GM21360 (cell line): Measurements from ENCODE around the gene PICALM.

Experiments used
- ATAC-seq: cut with Tn5 transposase; IDR thresholded peaks from one replicate; pipeline ENCODE4 v1.9.1; 2021; ENCODE audit warnings: mild to moderate bottlenecking, moderate library complexity; ENCODE audit not compliant: unreplicated experiment

The PICALM gene

GRCh38 chr11:86052693-86053641, 15.9 kb downstream of the PICALM start:
- ATAC-seq = no peak

GRCh38 chr11:86050196-86050709, 18.6 kb downstream of the PICALM start:
- no peak for ATAC-seq

DNA sequence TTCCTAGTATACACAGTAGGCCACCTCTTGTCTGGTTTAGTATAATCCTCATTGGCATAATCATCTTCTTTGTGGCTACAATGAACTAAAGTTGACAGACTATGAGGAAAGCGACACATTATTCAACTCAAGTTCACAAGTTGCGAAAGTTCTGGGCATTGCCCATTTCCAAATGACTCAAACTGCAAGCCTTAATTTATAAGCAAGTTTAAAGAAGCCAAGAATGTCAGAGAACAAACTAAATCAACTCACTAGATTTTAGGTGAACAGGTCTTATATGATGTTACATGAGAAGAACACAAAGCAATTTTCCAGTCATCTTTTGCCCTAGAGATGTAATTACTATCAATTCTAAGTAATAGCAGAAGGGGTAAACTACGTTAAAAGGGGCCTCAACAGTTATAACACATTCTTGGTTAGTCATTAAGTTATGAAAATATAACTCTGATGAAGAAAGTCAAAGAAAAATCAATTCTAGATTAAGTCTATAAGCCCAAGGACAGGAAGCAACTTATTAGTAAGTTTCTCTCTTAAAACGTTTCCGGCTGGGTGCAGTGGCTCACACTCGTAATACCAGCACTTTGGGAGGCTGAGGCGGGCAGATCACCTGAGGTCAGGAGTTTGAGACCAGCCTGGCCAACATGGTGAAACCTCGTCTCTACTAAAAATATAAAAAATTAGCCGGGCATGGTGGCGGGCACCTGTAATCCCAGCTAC, 21.5 kb downstream of the PICALM start:
- peak; percentile 43 for ATAC-seq

DNA sequence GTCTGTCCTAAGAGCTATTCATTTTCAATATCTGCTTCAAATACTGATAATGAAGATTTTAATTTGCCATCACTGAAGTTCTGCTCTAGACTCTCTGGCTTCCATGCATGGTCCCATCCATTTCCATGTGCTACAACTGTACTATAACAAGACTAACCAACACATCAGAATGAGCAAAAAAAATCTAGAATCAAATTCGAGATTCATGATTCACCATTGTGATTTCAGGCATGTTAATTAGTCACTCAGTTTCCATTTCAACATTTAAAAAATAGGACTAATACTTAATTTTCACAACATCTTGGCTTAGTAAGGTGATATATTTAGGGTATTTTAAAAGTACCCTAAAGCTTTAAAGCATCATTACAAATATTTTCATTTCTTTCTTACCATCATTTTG, 22.8 kb downstream of the PICALM start:
- no peak for ATAC-seq

DNA sequence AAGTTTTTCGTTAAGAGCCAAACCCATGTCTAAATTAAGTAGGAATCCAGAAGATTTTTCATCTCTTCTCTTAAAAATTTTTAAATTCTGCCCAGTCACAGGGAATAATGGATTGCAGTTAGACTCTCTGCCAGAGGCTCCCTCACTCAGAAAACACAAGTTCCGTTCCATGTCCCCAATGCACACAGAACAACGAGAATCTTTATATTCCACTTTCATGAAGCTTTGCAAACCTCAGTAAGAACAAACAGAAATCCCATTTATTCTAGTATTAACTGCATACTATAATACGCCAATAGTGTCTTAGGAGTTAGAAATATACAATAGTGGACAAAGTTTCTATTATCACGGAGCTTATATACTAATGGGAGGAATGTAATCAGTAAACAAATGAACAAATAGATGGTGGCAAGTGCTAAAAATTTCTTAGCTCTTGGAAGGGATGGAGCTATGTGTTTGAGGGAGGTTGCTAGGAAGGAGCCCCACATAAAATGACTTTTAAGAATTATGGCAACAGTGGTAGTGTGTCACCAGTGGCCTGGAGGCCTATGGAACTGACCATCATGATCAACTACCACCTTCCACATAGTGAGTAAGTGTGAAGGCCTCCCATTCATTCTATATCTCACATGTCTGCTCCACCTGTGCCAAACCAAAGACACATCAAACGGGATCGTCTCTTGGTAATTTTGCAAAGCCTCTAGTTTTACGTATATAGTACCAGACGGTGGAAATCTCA, 24.9 kb downstream of the PICALM start:
- no peak for ATAC-seq

DNA sequence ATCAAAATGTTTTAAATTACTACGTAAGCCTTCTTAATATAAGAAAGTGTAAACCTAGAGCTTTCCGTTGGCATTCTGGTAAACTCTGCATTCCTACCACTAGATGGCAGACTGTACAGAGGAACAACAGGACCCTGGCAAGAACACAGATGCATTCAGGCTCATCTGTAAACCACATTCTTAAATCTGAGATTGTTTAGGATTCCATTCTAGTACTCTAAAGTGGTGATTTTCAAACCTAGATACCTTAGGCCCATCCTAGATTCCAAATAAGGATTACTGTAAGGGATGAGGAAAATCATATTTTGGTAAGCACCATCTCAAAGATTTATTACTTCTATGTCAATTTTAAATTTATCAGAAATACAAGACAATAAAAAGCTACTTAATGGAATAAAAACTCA, 26.9 kb downstream of the PICALM start:
- peak; percentile 65 for ATAC-seq

DNA sequence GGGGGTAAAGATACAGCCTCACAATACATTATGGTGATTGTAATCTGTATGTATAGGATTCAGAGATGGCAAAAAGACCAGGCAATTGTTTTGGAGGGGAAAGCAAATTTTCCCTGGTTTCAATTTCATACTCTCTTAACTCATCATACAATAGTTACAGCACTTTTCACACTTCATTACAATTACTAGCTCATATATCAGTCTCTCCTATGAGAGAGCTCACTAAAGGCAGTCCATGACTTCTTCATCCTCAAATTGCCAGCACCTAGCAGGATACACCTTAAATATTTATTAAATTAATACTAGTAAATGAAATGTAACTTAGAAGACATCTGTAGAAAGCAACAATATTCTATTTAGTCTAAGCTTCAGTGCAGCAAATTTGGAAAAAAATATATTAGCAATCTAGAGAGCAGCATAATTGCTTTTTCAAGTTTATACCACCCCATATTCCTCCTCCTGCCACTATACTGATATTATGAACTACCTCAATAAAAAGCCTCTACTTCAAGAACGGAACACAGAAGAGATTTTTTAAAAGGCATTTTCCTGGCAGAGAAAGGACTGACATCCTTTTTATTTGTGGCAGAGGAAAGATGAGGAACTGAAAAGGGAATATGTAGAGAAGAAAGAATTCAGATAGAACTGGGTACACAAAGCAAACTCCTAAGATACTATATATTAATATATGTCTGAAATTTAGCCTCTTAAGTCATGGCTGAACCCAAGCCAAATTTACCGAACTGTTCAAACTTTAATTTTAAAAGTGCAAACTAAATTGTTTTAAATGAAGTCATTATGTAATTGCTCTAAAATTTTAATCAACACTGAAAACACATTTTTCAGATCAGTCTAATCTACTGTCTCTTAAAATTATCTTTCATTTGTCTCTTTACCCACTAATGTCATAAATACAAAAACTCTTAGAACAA, 27.7 kb downstream of the PICALM start:
- ATAC-seq = no peak

GRCh38 chr11:86039094-86039493, 29.8 kb downstream of the PICALM start:
- ATAC-seq = no peak

DNA sequence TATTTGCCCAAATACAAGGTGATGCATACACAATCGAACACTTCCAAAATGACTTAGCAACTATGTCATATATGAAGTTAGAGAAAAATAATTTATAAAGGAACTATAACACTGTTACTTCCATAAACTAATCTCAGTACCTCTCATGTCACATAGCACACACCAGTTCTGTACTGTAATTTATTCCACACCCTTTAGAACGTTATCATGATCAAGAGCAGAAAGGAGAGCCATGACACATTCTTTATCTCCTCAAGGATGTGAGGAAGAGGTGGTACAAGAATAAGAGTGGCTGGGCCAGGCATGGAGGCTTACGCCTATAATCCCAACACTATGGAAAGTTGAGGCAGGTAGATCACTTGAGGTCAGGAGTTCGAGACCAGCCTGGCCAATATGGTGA, 31.1 kb downstream of the PICALM start:
- no peak for ATAC-seq

- no peak for ATAC-seq
These were observed 33.0 kb downstream of the PICALM start for GRCh38 chr11:86035920-86036319.

- no peak for ATAC-seq
These were observed 33.7 kb downstream of the PICALM start for GRCh38 chr11:86035164-86035563.

DNA sequence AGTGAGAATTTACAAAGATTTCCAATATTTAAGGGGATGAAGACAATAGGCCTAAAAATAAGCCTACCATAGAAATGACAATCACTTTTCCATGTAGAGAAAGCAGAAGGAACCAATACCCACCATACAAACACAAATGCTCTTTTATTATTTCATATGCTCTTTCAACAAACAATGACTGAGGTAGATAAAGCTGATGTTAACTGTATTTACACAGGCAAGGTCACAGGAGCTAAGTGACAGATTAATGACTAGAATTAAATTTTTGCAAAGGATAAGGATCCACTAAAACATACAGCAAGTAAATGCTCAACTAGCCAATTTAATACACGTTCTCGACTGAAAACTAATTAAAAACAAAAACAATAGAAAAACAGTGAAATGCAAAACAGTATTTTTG, 34.2 kb downstream of the PICALM start:
- ATAC-seq = no peak

DNA sequence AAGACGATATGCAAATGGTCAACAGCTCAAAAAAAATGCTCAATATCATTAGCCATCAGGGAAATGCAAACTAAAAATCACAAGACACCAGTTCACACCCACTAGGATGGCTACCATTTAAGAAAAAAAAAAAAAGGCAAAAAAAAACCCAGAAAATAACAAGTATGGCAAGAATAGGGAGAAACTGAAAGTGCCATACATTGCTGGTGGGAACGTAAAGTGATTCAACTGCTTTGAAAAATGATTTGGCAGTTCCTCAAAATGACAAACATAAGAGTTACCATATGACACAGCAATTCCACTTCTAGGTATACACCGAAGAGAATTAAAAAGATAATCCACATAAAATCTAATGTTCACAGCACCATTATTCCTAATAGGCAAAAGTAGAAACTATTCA, 47.5 kb downstream of the PICALM start:
- ATAC-seq = peak; percentile 55

DNA sequence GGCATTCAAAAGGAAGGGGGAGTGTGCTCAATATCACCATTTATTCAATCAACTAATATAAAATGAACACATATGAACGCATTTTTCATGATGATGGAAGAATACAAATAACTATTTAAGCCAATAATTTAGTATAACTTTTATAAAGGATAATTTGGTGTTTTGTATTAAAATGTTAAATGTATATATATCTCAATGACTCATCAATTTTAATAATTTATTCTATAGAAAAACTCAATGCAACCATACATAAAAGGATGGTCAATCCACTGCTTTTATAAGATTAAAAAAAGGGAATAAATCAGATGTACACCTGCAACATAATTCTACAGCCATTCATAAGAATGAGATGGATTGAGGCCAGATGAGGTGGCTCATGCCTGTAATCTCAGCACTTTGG, 50.6 kb downstream of the PICALM start:
- no peak for ATAC-seq

DNA sequence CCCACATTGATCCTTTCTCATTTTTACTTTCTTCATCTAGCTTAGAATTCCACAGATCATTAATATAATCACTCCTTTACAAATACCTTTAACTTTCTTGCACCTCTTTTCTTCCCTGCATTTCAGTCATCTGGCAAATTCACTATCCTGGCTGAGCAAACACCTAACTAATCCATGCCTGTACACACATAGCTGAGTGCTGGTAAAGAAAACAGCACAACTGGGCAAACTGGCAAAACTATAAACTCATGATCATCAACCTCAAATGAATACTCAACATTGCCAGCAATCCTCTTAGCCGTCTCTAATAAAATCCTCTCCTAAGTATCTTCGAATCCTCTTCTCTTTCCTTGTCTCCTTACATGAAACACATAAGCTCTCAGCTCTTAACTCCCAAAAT, 52.4 kb downstream of the PICALM start:
- ATAC-seq = no peak

DNA sequence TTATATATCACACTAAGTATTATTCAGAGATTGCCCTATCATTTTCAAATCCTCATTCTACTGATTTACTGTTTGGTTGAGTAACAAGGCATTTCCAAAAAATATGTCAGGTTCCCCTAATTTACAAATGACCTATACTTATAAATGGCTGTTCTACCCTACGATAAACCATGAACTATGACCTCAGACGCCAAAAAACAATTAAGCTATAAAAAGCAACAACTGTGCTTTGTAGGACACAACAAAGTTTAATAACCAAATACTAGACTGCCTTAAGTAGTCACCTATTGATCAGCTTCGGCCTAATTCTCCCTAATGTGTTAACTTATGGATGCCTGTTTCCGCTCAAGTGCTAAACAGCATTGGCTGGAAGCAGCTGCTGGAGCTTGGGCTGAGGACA, 53.2 kb downstream of the PICALM start:
- ATAC-seq = no peak

DNA sequence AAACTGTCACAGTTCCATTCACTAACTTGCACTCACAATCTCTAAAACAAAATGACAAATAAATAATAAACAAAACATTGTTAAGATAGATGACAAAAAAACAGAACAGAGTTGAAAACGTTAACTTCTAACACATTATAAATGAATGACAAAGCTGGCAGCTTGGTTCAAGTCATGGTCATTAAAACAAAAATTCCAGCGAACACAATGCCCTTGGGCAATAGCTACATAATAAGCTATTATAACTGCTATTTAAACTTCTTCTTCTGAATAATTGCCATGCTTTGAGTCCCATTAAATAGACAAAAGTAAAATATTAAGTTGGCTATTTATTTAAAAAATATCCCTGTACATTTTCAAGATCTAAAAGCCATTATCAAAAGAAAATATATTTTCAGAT, 54.7 kb downstream of the PICALM start:
- ATAC-seq = no peak

- ATAC-seq = no peak
These were observed 55.2 kb downstream of the PICALM start for GRCh38 chr11:86013713-86014112.

GRCh38 chr11:86011175-86011574, 57.7 kb downstream of the PICALM start:
- ATAC-seq = no peak

GRCh38 chr11:86003654-86004053, 65.2 kb downstream of the PICALM start:
- no peak for ATAC-seq
